Glutamatergic neuron (in vitro differentiated cells): Measurements from ENCODE around the gene SLC6A18. TPM values are rescaled to one million over a fixed set of nuclear protein-coding genes. Genes with fewer than 3 reads are reported as not detected.

ENCODE experiments used
- DNase-seq: peaks from one replicate; pipeline ENCODE4 v3.0.0; 2022
- H3K27ac Mint-ChIP-seq: one replicate; pipeline ENCODE4 v1.8.0; 2020; ENCODE audit warnings: mild to moderate bottlenecking, mixed read lengths, inconsistent platforms; ENCODE audit not compliant: unreplicated experiment
- H3K27me3 Mint-ChIP-seq: one replicate; pipeline ENCODE4 v1.8.0; 2020; ENCODE audit warnings: mild to moderate bottlenecking, moderate library complexity, mixed read lengths, inconsistent platforms; ENCODE audit not compliant: unreplicated experiment
- H3K36me3 Mint-ChIP-seq: one replicate; pipeline ENCODE4 v1.8.0; 2020; ENCODE audit warnings: mild to moderate bottlenecking, mixed read lengths, inconsistent platforms; ENCODE audit not compliant: unreplicated experiment
- H3K4me1 Mint-ChIP-seq: one replicate; pipeline ENCODE4 v1.8.0; 2020; ENCODE audit warnings: mild to moderate bottlenecking, low read depth, mixed read lengths, inconsistent platforms; ENCODE audit not compliant: unreplicated experiment
- H3K4me3 Mint-ChIP-seq: one replicate; pipeline ENCODE4 v1.8.0; 2020; ENCODE audit warnings: mild to moderate bottlenecking, mixed read lengths, inconsistent platforms; ENCODE audit not compliant: unreplicated experiment
- H3K9me3 Mint-ChIP-seq: one replicate; pipeline ENCODE4 v1.8.0; 2020; ENCODE audit warnings: mild to moderate bottlenecking, moderate library complexity, mixed read lengths, inconsistent platforms; ENCODE audit not compliant: unreplicated experiment
- total RNA-seq: library from RNA; stranded (reverse); fragmentation: NEBNext Ultra II Directional; extraction: Animal tissue kit (Norgen Biotek cat#: 25700); gene quantifications from one replicate; pipeline ENCODE4 v1.2.1, GENCODE V29; 2021; ENCODE audit not compliant: unreplicated experiment
- TF ChIP-seq, protein P1 (sequence below): fragments of 200-600 bp; sonication (generic); IDR thresholded peaks from one replicate; pipeline ENCODE4 v1.5.0; 2021; ENCODE audit not compliant: partially characterized antibody, unreplicated experiment

Gene SLC6A18
- total RNA-seq, 1 donor from 2014 or later: not detected

DNA sequence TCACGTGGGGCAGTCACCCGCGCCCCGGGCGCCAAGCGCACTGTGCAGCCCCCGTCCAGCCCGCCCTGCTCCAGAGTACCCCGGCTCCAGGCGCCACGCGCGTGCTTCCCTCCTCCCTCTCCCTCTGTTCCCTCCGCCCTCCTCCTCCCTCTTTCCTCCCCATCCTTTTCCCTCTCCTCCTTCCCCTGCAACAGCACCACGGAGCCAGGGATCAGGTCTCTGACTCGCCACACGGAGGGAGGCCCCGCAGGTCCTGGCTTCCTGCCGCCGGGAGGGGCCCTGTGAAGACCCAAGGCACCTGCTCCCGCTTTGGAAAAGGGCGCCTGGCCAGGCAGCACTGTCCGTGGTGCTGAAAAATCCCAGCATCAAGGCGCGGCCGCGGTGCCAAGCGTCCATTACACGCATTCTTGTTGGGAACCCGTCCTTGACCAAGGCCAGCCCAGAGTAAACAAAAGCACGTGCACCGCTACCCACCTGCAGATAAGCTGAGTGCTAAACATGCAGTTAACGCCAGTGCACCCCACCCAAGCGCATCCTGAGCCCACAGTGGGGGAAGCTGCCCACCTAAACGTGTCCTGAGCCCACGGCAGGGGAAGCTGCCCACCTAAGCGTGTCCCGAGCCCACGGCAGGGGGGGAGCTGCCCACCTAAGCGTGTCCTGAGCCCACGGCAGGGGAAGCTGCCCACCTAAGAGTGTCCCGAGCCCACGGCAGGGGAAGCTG is 21.7 kb downstream of the SLC6A18 start:
- Mint-ChIP-seq H3K36me3 (no peaks in the 10 kb centered on the region), H3K9me3 (no peaks in the 10 kb centered on the region), H3K4me3 (no peak overlapping the region), H3K4me1 (peaks cover 3% of the 10 kb centered on the region), H3K27ac (no peak overlapping the region), H3K27me3 (no peaks in the 10 kb centered on the region)
- TF ChIP-seq, protein P1, sequence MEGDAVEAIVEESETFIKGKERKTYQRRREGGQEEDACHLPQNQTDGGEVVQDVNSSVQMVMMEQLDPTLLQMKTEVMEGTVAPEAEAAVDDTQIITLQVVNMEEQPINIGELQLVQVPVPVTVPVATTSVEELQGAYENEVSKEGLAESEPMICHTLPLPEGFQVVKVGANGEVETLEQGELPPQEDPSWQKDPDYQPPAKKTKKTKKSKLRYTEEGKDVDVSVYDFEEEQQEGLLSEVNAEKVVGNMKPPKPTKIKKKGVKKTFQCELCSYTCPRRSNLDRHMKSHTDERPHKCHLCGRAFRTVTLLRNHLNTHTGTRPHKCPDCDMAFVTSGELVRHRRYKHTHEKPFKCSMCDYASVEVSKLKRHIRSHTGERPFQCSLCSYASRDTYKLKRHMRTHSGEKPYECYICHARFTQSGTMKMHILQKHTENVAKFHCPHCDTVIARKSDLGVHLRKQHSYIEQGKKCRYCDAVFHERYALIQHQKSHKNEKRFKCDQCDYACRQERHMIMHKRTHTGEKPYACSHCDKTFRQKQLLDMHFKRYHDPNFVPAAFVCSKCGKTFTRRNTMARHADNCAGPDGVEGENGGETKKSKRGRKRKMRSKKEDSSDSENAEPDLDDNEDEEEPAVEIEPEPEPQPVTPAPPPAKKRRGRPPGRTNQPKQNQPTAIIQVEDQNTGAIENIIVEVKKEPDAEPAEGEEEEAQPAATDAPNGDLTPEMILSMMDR: no peak
- DNase-seq: no peak

DNA sequence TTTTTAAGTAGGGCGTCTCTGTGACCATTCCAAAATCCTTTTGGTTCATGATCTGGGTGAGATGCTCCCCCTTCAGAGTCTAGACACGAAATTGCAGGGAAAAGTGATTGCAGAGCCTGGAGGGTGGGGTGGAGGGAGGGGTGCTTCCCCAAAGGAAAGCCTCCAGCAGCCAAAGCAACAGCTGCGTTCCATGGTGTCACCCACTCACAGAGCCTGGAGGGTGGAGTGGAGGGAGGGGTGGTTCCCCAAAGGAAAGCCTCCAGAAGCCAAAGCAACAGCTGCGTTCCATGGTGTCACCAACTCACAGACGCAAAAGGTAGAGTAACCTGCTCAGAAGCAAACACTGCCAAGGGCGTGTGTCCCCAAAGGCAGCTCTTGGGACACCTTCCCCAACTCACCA is 22.6 kb downstream of the SLC6A18 start:
- TF ChIP-seq, protein P1: no peak
- no peaks in the 10 kb centered on the region for H3K27me3 Mint-ChIP-seq
- DNase-seq: no peak
- H3K9me3 Mint-ChIP-seq: peaks cover 2% of the 10 kb centered on the region
- no peak overlapping the region for H3K4me3 Mint-ChIP-seq
- peaks cover 3% of the 10 kb centered on the region for H3K4me1 Mint-ChIP-seq
- H3K27ac Mint-ChIP-seq: no peak overlapping the region
- H3K36me3 Mint-ChIP-seq: no peaks in the 10 kb centered on the region

DNA sequence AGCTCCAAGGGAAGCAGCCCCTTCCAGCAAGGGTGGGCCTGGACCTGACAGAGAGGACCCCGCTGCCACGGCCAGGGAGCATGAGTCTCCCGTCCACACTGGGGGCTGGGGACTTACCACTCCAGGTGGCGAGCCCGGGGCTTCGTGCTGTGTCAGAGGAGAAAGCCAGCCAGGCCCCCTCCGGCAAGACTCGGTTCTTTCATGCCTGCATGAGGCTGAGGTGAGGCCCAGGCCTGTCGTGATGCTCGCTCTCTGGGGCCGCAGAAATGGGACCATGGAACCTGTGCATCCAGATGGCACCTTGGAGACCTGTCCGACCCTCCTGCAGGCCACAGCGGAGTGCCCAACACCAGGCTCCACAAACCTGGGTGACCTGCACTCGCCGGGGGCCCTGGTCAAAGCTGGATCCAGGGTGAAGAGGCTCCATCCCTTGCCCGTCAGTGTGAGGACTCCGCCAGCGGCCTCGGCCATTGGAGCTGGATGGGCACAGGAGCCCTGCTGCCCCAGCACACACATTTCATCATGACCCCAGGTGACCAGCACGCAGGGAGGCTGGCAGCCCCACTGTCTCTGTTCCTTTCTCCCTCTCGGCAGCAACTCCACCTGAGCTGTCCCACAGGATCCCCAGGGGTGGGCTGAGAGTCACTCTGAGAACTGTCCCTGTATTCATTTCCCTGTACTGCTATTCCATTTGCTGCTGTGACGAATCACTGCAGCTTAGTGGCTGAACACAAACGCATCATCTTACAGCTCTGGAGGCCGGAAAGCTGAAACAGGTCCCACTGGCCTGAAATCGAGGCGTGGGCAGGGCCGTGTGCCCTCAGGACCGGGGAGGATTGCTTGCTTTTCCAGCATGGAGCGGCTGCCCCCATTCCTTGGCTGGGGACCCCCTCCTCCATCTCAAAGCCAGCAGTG is 24.4 kb downstream of the SLC6A18 start:
- Mint-ChIP-seq H3K4me3 (no peak overlapping the region), H3K27ac (no peak overlapping the region), H3K27me3 (no peaks in the 10 kb centered on the region), H3K36me3 (no peaks in the 10 kb centered on the region), H3K9me3 (peaks cover 2% of the 10 kb centered on the region), H3K4me1 (peaks cover 3% of the 10 kb centered on the region)
- DNase-seq: no peak
- TF ChIP-seq, protein P1: no peak

DNA sequence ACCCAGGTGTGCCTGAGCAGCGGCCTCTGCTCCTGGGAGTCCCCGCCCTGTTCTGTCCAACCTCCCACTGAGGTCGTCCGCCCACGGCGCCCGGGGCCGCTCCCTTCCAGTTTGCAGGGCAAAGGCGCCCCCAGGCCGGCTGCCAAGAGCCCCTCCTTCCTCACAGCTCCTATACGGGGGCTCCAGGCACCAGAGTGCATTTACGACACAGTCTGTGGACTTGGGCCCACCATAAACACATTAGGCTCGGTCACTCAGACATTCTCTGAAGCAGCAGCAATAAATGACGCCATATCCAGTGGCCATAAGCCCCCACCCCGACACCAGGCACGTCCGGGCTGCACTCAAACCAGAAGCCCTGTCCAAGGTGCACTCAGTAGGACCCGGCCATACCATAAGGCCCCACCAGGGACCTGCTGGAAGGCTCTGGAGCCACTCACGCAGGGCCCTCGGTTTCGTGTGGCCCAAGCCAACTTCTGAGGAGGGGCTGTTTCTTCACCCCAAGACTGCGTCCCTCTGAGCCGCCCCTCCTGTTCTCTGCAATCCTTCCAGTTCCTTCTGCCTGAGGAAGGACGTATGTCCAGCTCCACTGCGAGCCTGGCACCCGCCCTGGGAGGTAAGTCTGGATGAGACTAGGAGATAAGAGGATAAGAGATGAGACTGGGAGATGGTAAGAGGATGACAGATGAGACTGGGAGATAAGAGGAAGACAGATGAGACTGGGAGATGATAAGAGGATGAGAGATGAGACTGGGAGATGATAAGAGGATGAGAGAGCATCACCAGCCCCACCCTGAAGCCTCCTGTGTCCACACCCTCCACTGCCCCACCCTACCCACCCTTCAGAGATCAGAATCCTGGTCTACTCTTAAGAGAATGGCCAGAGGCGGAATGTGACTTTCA is 26.7 kb downstream of the SLC6A18 start:
- no peak overlapping the region for H3K27ac Mint-ChIP-seq
- H3K27me3 Mint-ChIP-seq: peaks cover 7% of the 10 kb centered on the region
- H3K4me3 Mint-ChIP-seq: no peak overlapping the region
- DNase-seq: no peak
- H3K36me3 Mint-ChIP-seq: no peaks in the 10 kb centered on the region
- peaks cover 2% of the 10 kb centered on the region for H3K9me3 Mint-ChIP-seq
- TF ChIP-seq, protein P1: no peak
- H3K4me1 Mint-ChIP-seq: peaks cover 3% of the 10 kb centered on the region
